ENCODE measurements around the gene NTRK3.

- no peak for TF ChIP-seq CTCF (IDR thresholded peaks at IDR 0.05; ENCODE audit: poor library complexity, severe bottlenecking)
- TF ChIP-seq TAF1 (IDR thresholded peaks at IDR 0.05; ENCODE audit: low read depth) = no peak
- TF ChIP-seq MXI1 (conservative IDR thresholded peaks at IDR 0.05; ENCODE audit: poor library complexity, severe bottlenecking) = no peak
- no peak for TF ChIP-seq EZH2 (IDR thresholded peaks at IDR 0.05; ENCODE audit: borderline replicate concordance, insufficient read depth, low read length, poor library complexity, severe bottlenecking)
- TF ChIP-seq REST (IDR thresholded peaks at IDR 0.05; ENCODE audit: borderline replicate concordance) = no peak
- no peak for TF ChIP-seq POLR2AphosphoS5 (IDR thresholded peaks at IDR 0.05)
- no peak for TF ChIP-seq EP300 (conservative IDR thresholded peaks at IDR 0.05; ENCODE audit: poor library complexity, severe bottlenecking)
- TF ChIP-seq RAD21 (conservative IDR thresholded peaks at IDR 0.05) = no peak
These were observed 43.0 kb upstream of the NTRK3 start for GRCh38 chr15:88299497-88299896.

Measured in neural cell (in vitro differentiated cells).